WTC11 (cell line): Measurements from ENCODE around the gene S1PR1.

ENCODE experiments used
- ATF2 ChIP-seq: sonication (generic); formaldehyde crosslinking; IDR thresholded peaks from 2 replicates; pipeline ENCODE4 v1.8.1; 2022; ENCODE audit warnings: low read depth, missing genetic modification reagents, borderline replicate concordance
- CTCF ChIP-seq: fragments of 200-600 bp; IDR thresholded peaks from 2 replicates; pipeline ENCODE4 v1.8.0; 2022; ENCODE audit warnings: antibody characterized with exemption
- MYBL2 ChIP-seq: sonication (generic); formaldehyde crosslinking; IDR thresholded peaks from 2 replicates; pipeline ENCODE4 v1.8.1; 2023; ENCODE audit warnings: mild to moderate bottlenecking, moderate library complexity, missing genetic modification reagents

GRCh38 chr1:101281751-101282150 lies 44.9 kb downstream of the S1PR1 start:
- TF ChIP-seq CTCF (no peak), MYBL2 (no peak), ATF2 (no peak)
